ENCODE data around the gene CPHXL.

Gene CPHXL

DNA sequence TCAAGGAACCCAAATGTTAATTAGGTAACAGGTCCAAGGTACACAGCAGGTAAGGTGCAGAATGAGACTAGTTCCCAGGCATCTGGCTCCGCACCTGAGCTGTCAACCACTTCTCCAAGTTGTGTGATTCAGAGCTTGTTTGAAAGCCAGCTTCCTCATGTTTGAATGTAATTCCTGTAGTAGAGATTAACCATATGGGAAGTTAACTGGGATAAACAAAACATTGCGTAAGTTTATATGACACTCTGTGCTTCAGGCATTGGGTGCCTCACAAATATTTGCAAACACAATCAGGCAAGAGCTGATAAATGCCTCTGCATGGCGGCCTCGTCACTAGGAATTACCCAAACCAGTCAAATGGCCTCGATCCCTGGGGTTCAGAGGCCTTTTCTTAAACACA lies 27.9 kb upstream of the CPHXL start:
- Histone ChIP-seq H3K27ac (replicated peaks) (no peak overlapping the region), H3K4me3 (replicated peaks; ENCODE audit: insufficient read depth, low read length) (no peak overlapping the region), H3K27me3 (ENCODE audit: insufficient read depth, poor library complexity, severe bottlenecking) (no peaks in the 10 kb centered on the region)
- no peak for DNase-seq (ENCODE audit: low read depth in 1 of 2, low spot score in 1 of 2)
- TF ChIP-seq POLR2AphosphoS5 (IDR thresholded peaks at IDR 0.05; ENCODE audit: low read depth) (no peak), GABPA (IDR thresholded peaks at IDR 0.05; ENCODE audit: low read depth) (no peak), SPI1 (IDR thresholded peaks at IDR 0.05; ENCODE audit: borderline replicate concordance, low read depth) (no peak)
- TF ChIP-seq, protein P1, sequence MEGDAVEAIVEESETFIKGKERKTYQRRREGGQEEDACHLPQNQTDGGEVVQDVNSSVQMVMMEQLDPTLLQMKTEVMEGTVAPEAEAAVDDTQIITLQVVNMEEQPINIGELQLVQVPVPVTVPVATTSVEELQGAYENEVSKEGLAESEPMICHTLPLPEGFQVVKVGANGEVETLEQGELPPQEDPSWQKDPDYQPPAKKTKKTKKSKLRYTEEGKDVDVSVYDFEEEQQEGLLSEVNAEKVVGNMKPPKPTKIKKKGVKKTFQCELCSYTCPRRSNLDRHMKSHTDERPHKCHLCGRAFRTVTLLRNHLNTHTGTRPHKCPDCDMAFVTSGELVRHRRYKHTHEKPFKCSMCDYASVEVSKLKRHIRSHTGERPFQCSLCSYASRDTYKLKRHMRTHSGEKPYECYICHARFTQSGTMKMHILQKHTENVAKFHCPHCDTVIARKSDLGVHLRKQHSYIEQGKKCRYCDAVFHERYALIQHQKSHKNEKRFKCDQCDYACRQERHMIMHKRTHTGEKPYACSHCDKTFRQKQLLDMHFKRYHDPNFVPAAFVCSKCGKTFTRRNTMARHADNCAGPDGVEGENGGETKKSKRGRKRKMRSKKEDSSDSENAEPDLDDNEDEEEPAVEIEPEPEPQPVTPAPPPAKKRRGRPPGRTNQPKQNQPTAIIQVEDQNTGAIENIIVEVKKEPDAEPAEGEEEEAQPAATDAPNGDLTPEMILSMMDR (IDR thresholded peaks at IDR 0.05; ENCODE audit: insufficient read depth, low read length), result no peak
- TF ChIP-seq, protein P2, sequence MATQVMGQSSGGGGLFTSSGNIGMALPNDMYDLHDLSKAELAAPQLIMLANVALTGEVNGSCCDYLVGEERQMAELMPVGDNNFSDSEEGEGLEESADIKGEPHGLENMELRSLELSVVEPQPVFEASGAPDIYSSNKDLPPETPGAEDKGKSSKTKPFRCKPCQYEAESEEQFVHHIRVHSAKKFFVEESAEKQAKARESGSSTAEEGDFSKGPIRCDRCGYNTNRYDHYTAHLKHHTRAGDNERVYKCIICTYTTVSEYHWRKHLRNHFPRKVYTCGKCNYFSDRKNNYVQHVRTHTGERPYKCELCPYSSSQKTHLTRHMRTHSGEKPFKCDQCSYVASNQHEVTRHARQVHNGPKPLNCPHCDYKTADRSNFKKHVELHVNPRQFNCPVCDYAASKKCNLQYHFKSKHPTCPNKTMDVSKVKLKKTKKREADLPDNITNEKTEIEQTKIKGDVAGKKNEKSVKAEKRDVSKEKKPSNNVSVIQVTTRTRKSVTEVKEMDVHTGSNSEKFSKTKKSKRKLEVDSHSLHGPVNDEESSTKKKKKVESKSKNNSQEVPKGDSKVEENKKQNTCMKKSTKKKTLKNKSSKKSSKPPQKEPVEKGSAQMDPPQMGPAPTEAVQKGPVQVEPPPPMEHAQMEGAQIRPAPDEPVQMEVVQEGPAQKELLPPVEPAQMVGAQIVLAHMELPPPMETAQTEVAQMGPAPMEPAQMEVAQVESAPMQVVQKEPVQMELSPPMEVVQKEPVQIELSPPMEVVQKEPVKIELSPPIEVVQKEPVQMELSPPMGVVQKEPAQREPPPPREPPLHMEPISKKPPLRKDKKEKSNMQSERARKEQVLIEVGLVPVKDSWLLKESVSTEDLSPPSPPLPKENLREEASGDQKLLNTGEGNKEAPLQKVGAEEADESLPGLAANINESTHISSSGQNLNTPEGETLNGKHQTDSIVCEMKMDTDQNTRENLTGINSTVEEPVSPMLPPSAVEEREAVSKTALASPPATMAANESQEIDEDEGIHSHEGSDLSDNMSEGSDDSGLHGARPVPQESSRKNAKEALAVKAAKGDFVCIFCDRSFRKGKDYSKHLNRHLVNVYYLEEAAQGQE (IDR thresholded peaks at IDR 0.05; ENCODE audit: insufficient replicate concordance, low read depth), result no peak

DNA sequence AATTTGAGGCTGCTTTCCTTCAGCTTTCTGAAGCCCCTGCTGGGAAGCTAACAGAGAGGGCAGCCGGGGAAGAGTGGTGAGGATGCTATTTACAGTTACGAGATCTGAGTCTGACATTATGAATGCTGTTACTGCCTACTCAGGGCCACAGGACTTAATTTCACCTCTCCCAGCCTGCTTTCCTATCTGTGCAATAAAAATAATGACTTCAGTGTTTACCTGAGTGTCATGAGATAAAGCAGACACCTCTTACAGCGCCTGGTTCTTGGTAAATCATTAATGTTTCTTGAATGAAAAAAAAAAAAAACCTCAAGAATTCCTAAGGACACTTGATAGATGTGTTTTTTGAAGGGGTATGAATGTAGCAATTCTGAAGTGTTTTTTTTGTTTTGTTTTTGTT lies 24.2 kb upstream of the CPHXL start:
- Histone ChIP-seq H3K27ac (replicated peaks) (no peak overlapping the region), H3K27me3 (ENCODE audit: insufficient read depth, poor library complexity, severe bottlenecking) (no peaks in the 10 kb centered on the region), H3K4me3 (replicated peaks; ENCODE audit: insufficient read depth, low read length) (no peak overlapping the region)
- DNase-seq (ENCODE audit: low read depth in 1 of 2, low spot score in 1 of 2), result no peak
- no peak for TF ChIP-seq POLR2AphosphoS5 (IDR thresholded peaks at IDR 0.05; ENCODE audit: low read depth)
- TF ChIP-seq, protein P2 (IDR thresholded peaks at IDR 0.05; ENCODE audit: insufficient replicate concordance, low read depth), result no peak
- no peak for TF ChIP-seq GABPA (IDR thresholded peaks at IDR 0.05; ENCODE audit: low read depth)
- TF ChIP-seq SPI1 (IDR thresholded peaks at IDR 0.05; ENCODE audit: borderline replicate concordance, low read depth), result no peak
- TF ChIP-seq, protein P1 (IDR thresholded peaks at IDR 0.05; ENCODE audit: insufficient read depth, low read length), result no peak

DNA sequence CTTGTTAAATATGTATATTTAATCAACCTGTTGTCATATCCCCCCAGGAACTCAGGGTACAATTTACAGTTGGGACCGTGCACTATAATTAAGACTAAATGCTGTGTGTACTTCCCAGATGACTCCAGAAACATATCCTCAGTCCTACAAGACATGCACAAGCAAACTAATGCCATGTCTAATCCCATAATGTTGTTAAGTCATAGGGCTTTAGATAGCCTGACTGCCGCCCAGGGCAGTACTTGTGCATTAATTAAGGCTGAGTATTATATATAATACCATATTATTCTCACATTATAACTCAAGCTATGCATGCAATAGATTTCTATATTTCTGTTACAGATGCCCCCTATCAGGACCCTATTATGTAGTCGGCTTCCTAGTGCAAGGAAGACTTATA lies 20.1 kb upstream of the CPHXL start:
- H3K27ac ChIP-seq (replicated peaks), result no peak overlapping the region
- DNase-seq (ENCODE audit: low read depth in 1 of 2, low spot score in 1 of 2), result no peak
- no peaks in the 10 kb centered on the region for H3K27me3 ChIP-seq (ENCODE audit: insufficient read depth, poor library complexity, severe bottlenecking)
- H3K4me3 ChIP-seq (replicated peaks; ENCODE audit: insufficient read depth, low read length), result no peak overlapping the region
- TF ChIP-seq, protein P1 (IDR thresholded peaks at IDR 0.05; ENCODE audit: insufficient read depth, low read length), result no peak

DNA sequence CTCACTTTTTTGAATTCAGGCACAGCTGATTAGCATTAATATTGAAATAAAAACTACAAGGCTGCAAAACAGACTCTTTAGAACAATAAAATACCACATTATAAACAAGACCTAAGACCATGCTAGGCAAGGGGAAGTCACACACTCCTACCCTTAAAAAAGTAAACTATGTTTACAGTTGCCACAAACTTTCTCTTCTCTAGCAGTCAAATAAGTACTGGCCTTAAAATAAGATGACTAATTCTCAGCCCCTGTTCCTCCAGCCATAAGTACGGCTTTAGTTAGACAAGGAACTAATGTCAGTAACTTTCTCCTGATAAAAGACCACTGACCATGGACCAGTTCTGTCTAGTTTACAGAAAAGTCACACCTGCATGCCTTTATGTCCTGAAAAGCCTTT lies 19.5 kb upstream of the CPHXL start:
- no peak for TF ChIP-seq SPI1 (IDR thresholded peaks at IDR 0.05; ENCODE audit: borderline replicate concordance, low read depth)

More for the DNA sequence above, 19.5 kb upstream of the CPHXL start:
- no peak overlapping the region for H3K27ac ChIP-seq (replicated peaks)
- no peak overlapping the region for H3K4me3 ChIP-seq (replicated peaks; ENCODE audit: insufficient read depth, low read length)
- DNase-seq (ENCODE audit: low read depth in 1 of 2, low spot score in 1 of 2), result no peak
- no peaks in the 10 kb centered on the region for H3K27me3 ChIP-seq (ENCODE audit: insufficient read depth, poor library complexity, severe bottlenecking)
